H1 (cell line): Measurements from ENCODE around the gene ALOX15B. TPM values are rescaled to one million over a fixed set of nuclear protein-coding genes. Genes with fewer than 3 reads are reported as not detected.

Experiments
- CTCF ChIA-PET: fragments of 300-600 bp; sonication (Branson Sonifier 250); formaldehyde crosslinking; loops from one replicate; lab custom pipeline; 2021; ENCODE audit not compliant: partially characterized antibody; lab: Charles Lee
- POLR2A ChIA-PET: fragments of 300-600 bp; sonication (Branson Sonifier 250); formaldehyde crosslinking; loops from one replicate; lab custom pipeline; 2021; ENCODE audit warnings: inconsistent platforms; ENCODE audit not compliant: partially characterized antibody; lab: Charles Lee
- DNase-seq, 2 experiments: peaks; one replicate each; pipeline versions ENCODE4 v3.0.0 to v3.0.0-alpha.2; 2010 to 2022; ENCODE audit warnings: low spot score in 2 of 2, low read depth in 1 of 2, mixed read lengths in 1 of 2
- FAIRE-seq: peaks from 2 replicates; lab custom pipeline; 2011; peaks lifted over from hg19 to GRCh38; lab: Jason Lieb, UNC
- H2AFZ ChIP-seq: 2 replicates; pipeline ENCODE4 v1.8.1; 2012; ENCODE audit warnings: low read length, inconsistent platforms
- H2AK5ac ChIP-seq: 2 replicates; pipeline ENCODE4 v1.6.1; 2013; ENCODE audit warnings: low read depth, low read length
- H2BK120ac ChIP-seq: replicated peaks from 2 replicates; pipeline ENCODE3; 2013; ENCODE audit warnings: low read depth, low read length, inconsistent platforms
- H2BK12ac ChIP-seq: 2 replicates; pipeline ENCODE4 v1.6.1; 2013; ENCODE audit warnings: low read depth, low read length
- H2BK15ac ChIP-seq: 2 replicates; pipeline ENCODE4 v1.6.1; 2013; ENCODE audit warnings: low read length
- H2BK20ac ChIP-seq: 2 replicates; pipeline ENCODE4 v1.6.1; 2013; ENCODE audit warnings: low read length
- H2BK5ac ChIP-seq: 2 replicates; pipeline ENCODE4 v1.6.1; 2013; ENCODE audit warnings: low read depth, low read length
- H3K14ac ChIP-seq: 2 replicates; pipeline ENCODE4 v1.6.1; 2013; ENCODE audit warnings: inconsistent platforms; ENCODE audit not compliant: insufficient read length
- H3K18ac ChIP-seq: 2 replicates; pipeline ENCODE4 v1.6.1; 2013; ENCODE audit warnings: low read length; ENCODE audit errors: extremely low read depth
- H3K23ac ChIP-seq: 2 replicates; pipeline ENCODE4 v1.6.1; 2013; ENCODE audit warnings: inconsistent platforms; ENCODE audit not compliant: insufficient read length
- H3K23me2 ChIP-seq: 2 replicates; pipeline ENCODE4 v1.6.1; 2013; ENCODE audit warnings: low read depth, low read length
- H3K27ac ChIP-seq: 2 replicates; pipeline ENCODE4 v1.6.1; 2011; ENCODE audit warnings: low read depth, low read length, inconsistent platforms
- H3K27me3 ChIP-seq, 4 experiments: replicated peaks in 1 of 4; 1 replicate in 1 of 4; 2 replicates in 3 of 4; pipeline versions ENCODE4 v1.6.1 to v1.8.1; 2011 to 2013; ENCODE audit warnings: low read length in 3 of 4, mild to moderate bottlenecking in 3 of 4, inconsistent platforms in 2 of 4, mixed read lengths in 2 of 4, moderate library complexity in 1 of 4; ENCODE audit not compliant: control insufficient read depth in 3 of 4, insufficient read depth in 3 of 4; ENCODE audit errors: extremely low read depth in 1 of 4
- H3K36me3 ChIP-seq, 4 experiments: 2 replicates each; pipeline versions ENCODE4 v1.6.1 to v1.8.1; 2011 to 2013; ENCODE audit warnings: mild to moderate bottlenecking in 4 of 4, low read length in 3 of 4, moderate library complexity in 2 of 4, control low read depth in 1 of 4, inconsistent platforms in 1 of 4; ENCODE audit not compliant: insufficient read depth in 4 of 4, control insufficient read depth in 2 of 4
- H3K4ac ChIP-seq: replicated peaks from 2 replicates; pipeline ENCODE3; 2013; ENCODE audit warnings: low read length, low read depth, mixed read lengths, inconsistent platforms; ENCODE audit not compliant: insufficient read length
- H3K4me1 ChIP-seq, 4 experiments: replicated peaks in 1 of 4; 1 replicate in 1 of 4; 2 replicates in 3 of 4; pipeline versions ENCODE4 v1.6.1 to v1.8.1; 2011 to 2013; ENCODE audit warnings: low read length in 3 of 4, inconsistent platforms in 2 of 4, mixed read lengths in 1 of 4; ENCODE audit not compliant: insufficient read depth in 4 of 4, control insufficient read depth in 3 of 4
- H3K4me2 ChIP-seq, 2 experiments: 2 replicates each; pipeline versions ENCODE4 v1.6.1 to v1.8.1; 2011 to 2013; ENCODE audit warnings: low read depth in 2 of 2, low read length in 2 of 2, control low read depth in 1 of 2, inconsistent platforms in 1 of 2, mild to moderate bottlenecking in 1 of 2; ENCODE audit not compliant: insufficient read depth in 1 of 2
- H3K4me3 ChIP-seq, 4 experiments: fragments of 200-600, 300-600 bp in 1 of 4; sonication (generic), shearing (Covaris generic), sonication (Bioruptor Twin) in 1 of 4; 2 replicates each; pipeline versions ENCODE4 v1.5.1 to v1.8.1; 2011 to 2016; ENCODE audit warnings: low read length in 4 of 4, low read depth in 3 of 4, control low read depth in 2 of 4, inconsistent platforms in 2 of 4, mild to moderate bottlenecking in 2 of 4, mixed read lengths in 1 of 4, moderate library complexity in 1 of 4; ENCODE audit not compliant: insufficient read depth in 2 of 4; ENCODE audit errors: extremely low read depth in 1 of 4
- H3K56ac ChIP-seq: replicated peaks from 2 replicates; pipeline ENCODE3; 2013; ENCODE audit warnings: low read depth, mild to moderate bottlenecking, mixed read lengths, low read length, inconsistent platforms; ENCODE audit not compliant: insufficient read length
- H3K79me1 ChIP-seq: 2 replicates; pipeline ENCODE4 v1.6.1; 2013; ENCODE audit warnings: low read depth, low read length, control low read depth
- H3K79me2 ChIP-seq, 2 experiments: 2 replicates each; pipeline versions ENCODE4 v1.6.1 to v1.8.1; 2012 to 2013; ENCODE audit warnings: low read length in 2 of 2, mild to moderate bottlenecking in 2 of 2, inconsistent platforms in 1 of 2; ENCODE audit not compliant: insufficient read depth in 2 of 2, control insufficient read depth in 1 of 2
- H3K9ac ChIP-seq, 4 experiments: replicated peaks in 1 of 4; 1 replicate in 1 of 4; 2 replicates in 3 of 4; pipeline versions ENCODE4 v1.6.1 to v1.8.1; 2011 to 2013; ENCODE audit warnings: low read depth in 3 of 4, low read length in 3 of 4, control low read depth in 2 of 4, mild to moderate bottlenecking in 2 of 4, moderate library complexity in 2 of 4, inconsistent platforms in 1 of 4; ENCODE audit errors: extremely low read depth in 1 of 4
- H3K9me3 ChIP-seq, 2 experiments: 2 replicates each; pipeline versions ENCODE4 v1.6.1 to v1.8.1; 2012 to 2013; ENCODE audit warnings: mild to moderate bottlenecking in 2 of 2, moderate library complexity in 2 of 2, control low read depth in 1 of 2, inconsistent platforms in 1 of 2, low read depth in 1 of 2, low read length in 1 of 2, mixed read lengths in 1 of 2; ENCODE audit not compliant: insufficient read depth in 2 of 2
- H4K20me1 ChIP-seq, 2 experiments: replicated peaks in 1 of 2; 2 replicates each; pipeline versions ENCODE3 to v1.8.1; 2011 to 2013; ENCODE audit warnings: inconsistent platforms in 2 of 2, low read length in 2 of 2, mild to moderate bottlenecking in 1 of 2; ENCODE audit not compliant: insufficient read depth in 2 of 2, control insufficient read depth in 1 of 2
- H4K5ac ChIP-seq: 2 replicates; pipeline ENCODE4 v1.6.1; 2013; ENCODE audit warnings: low read length, low read depth, mixed read lengths, inconsistent platforms; ENCODE audit not compliant: insufficient read length
- H4K8ac ChIP-seq: 2 replicates; pipeline ENCODE4 v1.8.0; 2013; ENCODE audit warnings: mild to moderate bottlenecking, moderate library complexity, low read length, inconsistent platforms; ENCODE audit not compliant: insufficient read depth; ENCODE audit errors: extremely low read depth
- H4K91ac ChIP-seq: replicated peaks from 2 replicates; pipeline ENCODE3; 2013; ENCODE audit warnings: low read length, mixed read lengths, inconsistent platforms; ENCODE audit not compliant: insufficient read length
- KDM4A ChIP-seq: IDR thresholded peaks from one replicate; pipeline ENCODE4 v1.7.1; 2012; ENCODE audit warnings: low read depth, mild to moderate bottlenecking, moderate library complexity, low read length, inconsistent platforms; ENCODE audit not compliant: severe bottlenecking
- SP2 ChIP-seq: IDR thresholded peaks from 2 replicates; pipeline ENCODE4 v1.6.1; 2012; ENCODE audit warnings: mild to moderate bottlenecking, low read length, inconsistent platforms
- WGBS, 2 experiments: shearing (Covaris generic) in 1 of 2; methylation state at CpG; one replicate each; pipeline versions ENCODE4 v1.1.6 to v1.1.7; 2013 to 2015; ENCODE audit warnings: low lambda C conversion rate in 2 of 2, mixed read lengths in 2 of 2, inconsistent platforms in 1 of 2, low coverage in 1 of 2, missing lambda C conversion rate in 1 of 2; ENCODE audit not compliant: insufficient replicate concordance in 2 of 2, insufficient coverage in 1 of 2, insufficient read length in 1 of 2; ENCODE audit errors: extremely low coverage in 1 of 2, missing lambda C conversion rate in 1 of 2; 5-methylcytosine and 5-hydroxymethylcytosine counted together
- polyA plus RNA-seq, 7 experiments: library from polyadenylated mRNA; depleted of rRNA in 3 of 7; stranded (reverse) in 5 of 7; unstranded in 2 of 7; fragments of >200 nt in 5 of 7; fragments of 200-250 nt in 2 of 7; gene quantifications; 1 replicate in 5 of 7; 2 replicates in 1 of 7; 4 replicates in 1 of 7; pipeline versions ENCODE4 v1.2.1 to v1.2.3, GENCODE V29; 2011 to 2013; ENCODE audit warnings: missing spikeins in 2 of 7, mixed read lengths in 2 of 7
- total RNA-seq: library from RNA; stranded (reverse); fragmentation: NEBNext Ultra II Directional; extraction: Animal tissue kit (Norgen Biotek cat#: 25700); gene quantifications from 2 replicates; pipeline ENCODE4 v1.2.1, GENCODE V29; 2021
- TF ChIP-seq, protein P1 (sequence below), 3 experiments: IDR thresholded peaks; 1 replicate in 2 of 3; 2 replicates in 1 of 3; pipeline versions ENCODE4 v1.5.1 to v1.6.1; 2011; ENCODE audit warnings: low read length in 3 of 3, mild to moderate bottlenecking in 3 of 3, inconsistent platforms in 2 of 3, low read depth in 1 of 3, moderate library complexity in 1 of 3; ENCODE audit not compliant: insufficient read depth in 1 of 3; ENCODE audit errors: control extremely low read depth in 1 of 3
- TF ChIP-seq, protein P2 (sequence below): IDR thresholded peaks from 2 replicates; pipeline ENCODE4 v1.6.1; 2012; ENCODE audit warnings: low read length, inconsistent platforms
- TF ChIP-seq, protein P3 (sequence below): IDR thresholded peaks from 2 replicates; pipeline ENCODE4 v1.6.1; 2012; ENCODE audit warnings: inconsistent platforms

Gene ALOX15B
- total and polyA plus RNA-seq, 2 of the 8 experiments (the other 6 are each of a cell fraction or from before 2014, with no cell fraction given), result 0.63 to 0.91 TPM

GRCh38 chr17:8002721-8003593 lies 35.9 kb upstream of the ALOX15B start:
- H4K91ac ChIP-seq, result no peak overlapping the region
- no peak overlapping the region; the same call in 1 of the 2 replicates for H4K8ac ChIP-seq
- H3K18ac ChIP-seq, result no peak overlapping the region
- H3K23me2 ChIP-seq, result no peaks in the 10 kb centered on the region; the same call in 1 of the 2 replicates
- no peaks in the 10 kb centered on the region for H3K79me1 ChIP-seq
- no peak overlapping the region for H3K14ac ChIP-seq
- DNase-seq (no peak), FAIRE-seq (no peak)
- H2BK20ac ChIP-seq, result no peak overlapping the region
- peaks cover 35 to 53% (median 42%) of the 10 kb centered on the region in 4 experiments for H3K27me3 ChIP-seq
- peak overlapping the region in 1 of 4 experiments; percentile 44; a peak in 1 of 7 replicates for H3K9ac ChIP-seq
- no peak overlapping the region for H2BK15ac ChIP-seq
- 0 out of 2 replicates have a peak overlapping the region, but pooled peaks have one; percentile 68 for H2BK5ac ChIP-seq
- H3K4me2 ChIP-seq, result peak overlapping the region; percentile 59 to 85
- no peak overlapping the region for H2BK120ac ChIP-seq
- 15% methylated on average over 26 of the region's 92 CpGs; no CpG with 5 or more reads in 1 of the 2 experiments for WGBS, 2 experiments
- peak overlapping the region; percentile 90; the same call in 1 of the 2 replicates for H2BK12ac ChIP-seq
- ChIA-PET POLR2A (interaction anchor here (1.0 to 2.2 kb wide), 2 partner anchors 13 to 14 kb away, joined by 3 to 12 read pairs; no protein-coding TSS in a partner anchor), CTCF (interaction anchor here (0.8 to 6.0 kb wide), 9 partner anchors 10 to 87 kb away, joined by 3 to 50 read pairs (median 4); partner anchors contain the start of gene RNF227)
- no peaks in the 10 kb centered on the region for H4K20me1 ChIP-seq
- H3K56ac ChIP-seq, result no peak overlapping the region
- no peak overlapping the region for H2AK5ac ChIP-seq
- no peaks in the 10 kb centered on the region; a peak in 1 of 4 replicates for H3K9me3 ChIP-seq
- H4K5ac ChIP-seq, result no peak overlapping the region
- no peak overlapping the region for H3K4ac ChIP-seq
- peaks cover 0 to 7% (median 0%) of the 10 kb centered on the region in 4 experiments; a peak in 1 of 8 replicates for H3K36me3 ChIP-seq
- H3K27ac ChIP-seq, result no peak overlapping the region
- H3K4me1 ChIP-seq, result peaks cover 0 to 9% (median 4%) of the 10 kb centered on the region in 4 experiments; a peak in 5 of 7 replicates
- H3K79me2 ChIP-seq, result no peaks in the 10 kb centered on the region
- H3K23ac ChIP-seq, result no peak overlapping the region
- peak overlapping the region; percentile 94; the same call in 1 of the 2 replicates for H2AFZ ChIP-seq
- peak overlapping the region; percentile 8 to 66 (median 24) for H3K4me3 ChIP-seq
- TF ChIP-seq, protein P1, sequence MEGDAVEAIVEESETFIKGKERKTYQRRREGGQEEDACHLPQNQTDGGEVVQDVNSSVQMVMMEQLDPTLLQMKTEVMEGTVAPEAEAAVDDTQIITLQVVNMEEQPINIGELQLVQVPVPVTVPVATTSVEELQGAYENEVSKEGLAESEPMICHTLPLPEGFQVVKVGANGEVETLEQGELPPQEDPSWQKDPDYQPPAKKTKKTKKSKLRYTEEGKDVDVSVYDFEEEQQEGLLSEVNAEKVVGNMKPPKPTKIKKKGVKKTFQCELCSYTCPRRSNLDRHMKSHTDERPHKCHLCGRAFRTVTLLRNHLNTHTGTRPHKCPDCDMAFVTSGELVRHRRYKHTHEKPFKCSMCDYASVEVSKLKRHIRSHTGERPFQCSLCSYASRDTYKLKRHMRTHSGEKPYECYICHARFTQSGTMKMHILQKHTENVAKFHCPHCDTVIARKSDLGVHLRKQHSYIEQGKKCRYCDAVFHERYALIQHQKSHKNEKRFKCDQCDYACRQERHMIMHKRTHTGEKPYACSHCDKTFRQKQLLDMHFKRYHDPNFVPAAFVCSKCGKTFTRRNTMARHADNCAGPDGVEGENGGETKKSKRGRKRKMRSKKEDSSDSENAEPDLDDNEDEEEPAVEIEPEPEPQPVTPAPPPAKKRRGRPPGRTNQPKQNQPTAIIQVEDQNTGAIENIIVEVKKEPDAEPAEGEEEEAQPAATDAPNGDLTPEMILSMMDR (IDR thresholded peaks at IDR 0.05; ENCODE audit: control extremely low read depth in 1 of 3, insufficient read depth in 1 of 3, low read depth in 1 of 3, low read length in 3 of 3), result peak in 2 of 3 experiments; percentile 21; a peak in 2 of 4 replicates
- peak; percentile 69 for TF ChIP-seq KDM4A
- TF ChIP-seq, protein P2, sequence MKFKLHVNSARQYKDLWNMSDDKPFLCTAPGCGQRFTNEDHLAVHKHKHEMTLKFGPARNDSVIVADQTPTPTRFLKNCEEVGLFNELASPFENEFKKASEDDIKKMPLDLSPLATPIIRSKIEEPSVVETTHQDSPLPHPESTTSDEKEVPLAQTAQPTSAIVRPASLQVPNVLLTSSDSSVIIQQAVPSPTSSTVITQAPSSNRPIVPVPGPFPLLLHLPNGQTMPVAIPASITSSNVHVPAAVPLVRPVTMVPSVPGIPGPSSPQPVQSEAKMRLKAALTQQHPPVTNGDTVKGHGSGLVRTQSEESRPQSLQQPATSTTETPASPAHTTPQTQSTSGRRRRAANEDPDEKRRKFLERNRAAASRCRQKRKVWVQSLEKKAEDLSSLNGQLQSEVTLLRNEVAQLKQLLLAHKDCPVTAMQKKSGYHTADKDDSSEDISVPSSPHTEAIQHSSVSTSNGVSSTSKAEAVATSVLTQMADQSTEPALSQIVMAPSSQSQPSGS, result no peak
- TF ChIP-seq SP2, result no peak
- TF ChIP-seq, protein P3, sequence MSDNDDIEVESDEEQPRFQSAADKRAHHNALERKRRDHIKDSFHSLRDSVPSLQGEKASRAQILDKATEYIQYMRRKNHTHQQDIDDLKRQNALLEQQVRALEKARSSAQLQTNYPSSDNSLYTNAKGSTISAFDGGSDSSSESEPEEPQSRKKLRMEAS, result 0 out of 2 replicates have a peak, but pooled peaks have one; percentile 7
